GM11168 (cell line): ENCODE results near the gene ARID3A.

Source experiments
- in situ Hi-C: fragments of 300-500 bp; cut with MboI; formaldehyde crosslinking; loops from one replicate; pipeline ENCODE4 v1.12.0; 2022; ENCODE audit warnings: low sequenced_read_pairs; ENCODE audit not compliant: unreplicated experiment

Gene ARID3A

DNA sequence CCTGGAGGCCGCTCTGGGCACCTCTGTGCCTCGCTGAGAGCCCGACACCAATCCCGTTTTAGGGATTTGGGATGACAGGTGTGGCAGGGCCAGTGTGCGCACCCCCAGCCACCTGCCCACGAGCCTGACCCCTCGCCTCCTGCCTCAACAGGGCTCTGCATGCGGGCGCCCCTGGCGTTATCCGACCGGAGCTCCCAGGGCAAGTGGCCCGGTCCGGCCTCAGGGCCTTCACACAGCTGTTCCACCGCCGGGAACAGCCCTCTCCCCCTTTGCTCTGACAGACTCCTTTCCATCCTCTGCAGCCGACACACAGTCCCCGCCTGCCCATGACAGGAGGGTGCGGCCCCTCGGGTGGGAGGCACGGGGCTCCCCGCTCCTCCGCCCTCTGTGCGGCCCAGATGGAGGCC lies 51.2 kb downstream of the ARID3A start:
- in situ Hi-C loops, result no loop called here

DNA sequence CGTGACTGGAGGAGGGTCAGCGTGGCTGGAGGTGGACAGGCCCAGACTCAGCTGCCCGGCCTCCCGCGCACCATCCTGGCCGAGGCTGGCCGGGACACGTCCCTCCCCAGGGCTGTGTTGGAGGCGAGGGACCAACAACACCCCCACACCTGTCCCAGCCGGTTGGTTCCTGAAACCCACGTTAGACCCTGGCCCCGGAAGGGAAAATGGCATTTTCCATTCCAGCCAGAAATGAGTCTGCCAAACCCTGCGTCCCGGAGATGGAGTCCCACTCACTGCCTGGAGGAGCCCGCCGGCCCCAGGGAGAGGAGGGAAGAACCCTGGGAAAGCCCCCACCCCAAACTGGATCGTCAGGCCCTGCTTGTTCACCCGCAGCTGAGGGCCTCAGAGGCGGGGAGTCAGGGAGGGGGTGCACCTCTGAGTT lies 53.5 kb downstream of the ARID3A start:
- in situ Hi-C loops, result no loop called here

DNA sequence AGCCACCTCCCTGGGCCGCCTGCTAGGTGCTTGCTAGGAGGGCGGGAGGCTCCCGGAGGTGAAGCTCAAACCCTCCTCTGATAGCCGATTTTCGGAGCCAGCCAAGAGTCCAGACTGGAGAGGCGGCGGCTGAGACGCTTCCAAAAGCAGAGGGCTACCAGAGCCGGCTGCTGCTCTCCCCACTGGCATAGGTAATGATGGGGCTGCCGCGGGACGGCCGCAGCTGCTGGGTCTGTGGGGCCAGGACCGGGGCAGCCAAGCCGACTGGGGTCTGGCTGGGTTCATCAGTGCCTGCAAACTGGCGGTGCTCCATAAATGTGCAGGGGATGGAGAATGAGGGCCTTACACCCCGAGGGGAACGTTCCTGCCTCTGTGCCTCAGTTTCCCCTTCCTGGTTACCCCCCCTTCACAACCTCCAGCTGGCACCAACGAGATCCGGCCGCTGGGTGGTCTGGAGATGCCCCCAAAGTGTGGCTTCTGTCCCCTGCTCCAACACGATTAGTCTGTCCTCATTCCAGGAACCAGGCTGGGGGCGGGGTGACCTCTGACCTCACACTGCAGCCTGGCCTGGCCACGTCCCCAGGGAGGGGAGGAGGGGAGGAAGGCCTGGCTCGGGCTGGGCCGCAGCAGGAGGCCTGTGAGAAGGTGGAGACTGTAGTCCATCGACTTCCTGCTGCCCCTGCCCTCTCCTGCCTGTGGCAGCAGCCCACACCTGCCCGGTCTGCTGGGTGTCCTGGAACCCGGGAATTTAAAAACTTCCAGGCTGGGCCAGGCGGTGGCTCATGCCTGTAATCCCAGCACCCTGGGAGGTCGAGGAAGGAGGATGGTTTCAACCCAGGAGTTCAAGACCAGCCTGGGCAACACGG lies 54.5 kb downstream of the ARID3A start:
- in situ Hi-C loops, result loop anchor here (5.0 to 10.0 kb wide), 2 partner anchors 58 to 116 kb away; no protein-coding TSS in a partner anchor

DNA sequence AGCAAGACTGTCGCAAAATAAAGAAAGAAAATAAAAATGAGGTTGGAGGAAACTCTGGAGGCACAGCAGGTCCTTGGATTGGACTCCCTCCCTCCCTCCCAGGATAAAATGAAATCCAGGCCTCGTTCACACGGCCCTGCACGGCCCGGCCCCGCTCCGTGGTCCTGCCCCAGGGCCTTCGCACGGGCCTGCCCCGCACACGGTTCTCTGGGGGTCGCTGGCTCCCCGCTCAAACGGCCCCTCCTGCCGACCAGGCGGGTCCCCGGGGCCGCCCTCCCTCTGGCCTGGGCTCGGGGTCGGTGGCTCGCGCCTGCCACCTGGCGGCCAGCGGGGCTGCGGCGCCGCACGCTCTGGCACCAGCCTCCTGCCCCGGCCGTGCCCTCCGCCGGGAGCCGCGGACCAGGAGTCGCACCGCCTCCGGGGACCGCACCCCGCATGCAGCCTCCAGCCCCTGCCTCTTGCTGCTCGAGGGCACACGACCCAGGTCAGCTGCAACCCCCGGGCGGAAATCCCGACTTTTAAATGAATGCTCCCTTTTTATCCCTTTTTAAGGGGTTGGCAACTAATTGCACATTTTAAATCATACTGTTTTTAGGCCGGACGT lies 56.8 kb downstream of the ARID3A start:
- in situ Hi-C loops, result loop anchor here (5.0 to 10.0 kb wide), 2 partner anchors 60 to 118 kb away; no protein-coding TSS in a partner anchor

DNA sequence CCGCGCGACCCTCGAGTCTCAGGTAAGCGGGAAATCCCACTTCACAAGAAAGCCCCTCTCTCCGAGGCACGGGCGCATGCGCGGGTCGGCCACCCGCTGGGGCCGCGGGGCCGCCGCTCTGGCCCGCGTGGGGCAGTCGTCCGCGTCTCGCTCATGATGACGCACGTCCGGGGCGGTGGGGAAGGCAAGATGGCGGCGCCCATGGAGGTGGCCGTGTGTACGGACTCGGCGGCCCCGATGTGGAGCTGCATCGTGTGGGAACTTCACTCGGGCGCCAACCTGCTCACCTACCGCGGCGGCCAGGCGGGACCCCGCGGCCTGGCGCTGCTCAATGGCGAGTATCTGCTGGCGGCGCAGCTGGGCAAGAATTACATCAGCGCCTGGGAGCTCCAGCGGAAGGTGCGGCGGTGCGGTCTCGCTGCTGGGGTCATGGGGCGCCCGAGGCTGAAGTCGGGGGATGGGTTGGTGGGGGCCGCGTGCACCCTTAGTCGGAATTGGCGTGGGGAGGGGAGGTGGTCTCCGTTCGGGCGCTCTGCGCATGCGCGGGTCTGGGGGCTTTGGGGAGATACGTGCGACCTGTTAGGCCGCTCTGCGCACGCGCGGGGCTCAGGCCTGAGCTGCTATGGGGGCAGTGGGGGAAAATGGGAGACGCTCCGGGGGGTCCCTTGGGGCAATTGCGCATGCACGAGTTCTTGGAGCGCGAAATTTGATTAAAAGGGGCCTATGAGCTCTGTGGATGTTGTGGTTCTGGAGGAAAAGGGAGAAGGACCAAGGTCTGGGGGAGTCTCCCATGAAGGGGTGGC lies 58.5 kb downstream of the ARID3A start, which contains the start of gene WDR18:
TSS of gene WDR18 (plus strand) at position 181 of the 803 bp plus-strand sequence. CDS start at position 190, 9 bp downstream.
- in situ Hi-C loops, result loop anchor here (5.0 to 10.0 kb wide), 2 partner anchors 62 to 120 kb away; no protein-coding TSS in a partner anchor

DNA sequence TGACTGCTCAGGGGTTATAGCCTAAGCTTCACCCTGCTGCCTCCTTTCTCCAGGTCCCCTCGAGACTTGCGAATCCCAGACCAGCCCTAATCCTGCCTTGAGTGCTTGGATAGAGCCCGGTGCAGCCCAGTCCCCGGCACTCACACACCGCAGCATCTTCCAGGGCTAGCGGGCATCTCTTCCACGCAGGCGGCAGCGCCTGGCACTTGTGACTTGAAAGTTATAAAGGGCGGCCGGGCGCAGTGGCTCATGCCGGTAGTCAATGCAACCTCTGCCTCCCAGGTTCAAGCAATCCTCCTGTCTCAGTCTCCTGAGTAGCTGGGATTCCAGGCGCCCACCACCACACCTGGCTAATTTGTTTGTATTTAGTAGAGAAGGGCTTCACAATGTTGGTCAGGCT lies 60.2 kb downstream of the ARID3A start:
- in situ Hi-C loops, result loop anchor here (10.0 kb wide), 1 partner anchor 121 kb away; no protein-coding TSS in a partner anchor

DNA sequence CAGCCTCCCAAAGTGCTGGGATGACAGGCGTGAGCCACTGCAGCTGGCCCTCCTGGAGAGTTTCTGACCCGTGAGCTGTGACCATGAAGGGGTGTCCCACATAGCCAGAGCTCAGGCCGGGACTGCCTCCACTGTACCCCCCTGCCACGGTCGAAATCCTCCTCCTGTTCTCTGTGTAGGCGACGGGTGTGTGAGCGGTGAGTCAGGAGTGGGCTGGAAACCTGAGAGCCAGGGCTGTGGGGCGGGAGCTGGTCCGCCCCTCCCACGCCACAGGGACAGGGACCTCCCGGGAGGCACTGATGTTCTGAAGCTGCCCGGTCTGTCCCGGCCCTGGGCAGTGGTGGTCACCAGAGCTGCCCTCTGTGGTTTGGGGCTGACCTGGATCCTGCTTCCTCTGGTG lies 62.2 kb downstream of the ARID3A start:
- in situ Hi-C loops, result loop anchor here (10.0 kb wide), 1 partner anchor 123 kb away; no protein-coding TSS in a partner anchor

DNA sequence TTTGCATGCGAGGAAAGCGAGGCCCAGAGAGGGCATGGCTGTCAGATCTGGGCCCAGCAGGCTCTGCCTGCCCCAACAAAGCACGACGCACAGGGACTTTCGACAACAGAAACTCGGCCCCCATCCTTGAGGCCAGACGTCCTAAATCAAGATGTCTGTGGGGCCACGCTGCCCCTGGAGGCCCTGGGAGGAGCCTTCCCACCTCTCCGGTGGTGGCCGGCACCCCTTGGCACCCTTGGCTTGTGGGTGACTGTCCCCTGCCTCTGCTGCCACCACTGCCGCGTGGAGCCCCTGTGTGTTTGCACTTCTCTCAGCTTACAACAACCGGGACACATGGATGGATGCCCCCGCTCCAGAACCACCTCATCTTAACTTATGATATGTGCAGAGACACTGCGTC lies 62.7 kb downstream of the ARID3A start:
- in situ Hi-C loops, result loop anchor here (10.0 kb wide), 1 partner anchor 124 kb away; no protein-coding TSS in a partner anchor

DNA sequence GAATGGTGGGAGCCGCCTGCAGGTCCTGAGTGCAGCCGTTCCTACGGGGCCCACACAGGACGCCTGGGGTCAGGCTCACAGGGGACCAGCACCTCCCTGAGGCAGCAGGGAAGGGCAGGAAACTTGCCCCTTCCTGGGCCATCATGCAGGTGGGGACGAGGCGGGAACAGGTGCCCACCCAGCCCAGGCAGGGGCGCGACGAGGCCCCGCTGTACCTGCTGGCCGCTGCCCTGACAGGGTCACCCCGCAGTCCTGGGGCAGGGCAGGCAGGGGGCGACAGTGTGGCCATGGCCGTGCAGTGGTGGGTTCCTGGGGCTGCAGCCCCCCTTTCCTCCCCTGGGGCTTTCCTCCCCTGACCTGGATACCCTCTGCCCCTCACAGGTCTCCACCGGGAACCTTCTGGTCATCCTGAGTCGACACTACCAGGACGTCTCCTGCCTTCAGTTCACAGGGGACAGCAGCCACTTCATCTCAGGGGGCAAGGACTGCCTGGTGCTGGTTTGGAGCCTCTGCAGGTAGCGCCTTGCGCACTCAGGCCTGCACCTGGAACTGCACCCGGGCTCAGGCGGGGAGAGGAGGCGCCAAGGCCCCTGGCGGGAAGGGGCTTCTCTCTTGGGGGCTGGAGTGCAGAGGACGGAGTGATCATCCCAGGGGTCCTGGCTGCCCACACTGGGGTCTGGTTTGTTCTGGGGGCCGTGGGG lies 63.7 kb downstream of the ARID3A start:
- in situ Hi-C loops, result loop anchor here (10.0 kb wide), 1 partner anchor 125 kb away; no protein-coding TSS in a partner anchor

DNA sequence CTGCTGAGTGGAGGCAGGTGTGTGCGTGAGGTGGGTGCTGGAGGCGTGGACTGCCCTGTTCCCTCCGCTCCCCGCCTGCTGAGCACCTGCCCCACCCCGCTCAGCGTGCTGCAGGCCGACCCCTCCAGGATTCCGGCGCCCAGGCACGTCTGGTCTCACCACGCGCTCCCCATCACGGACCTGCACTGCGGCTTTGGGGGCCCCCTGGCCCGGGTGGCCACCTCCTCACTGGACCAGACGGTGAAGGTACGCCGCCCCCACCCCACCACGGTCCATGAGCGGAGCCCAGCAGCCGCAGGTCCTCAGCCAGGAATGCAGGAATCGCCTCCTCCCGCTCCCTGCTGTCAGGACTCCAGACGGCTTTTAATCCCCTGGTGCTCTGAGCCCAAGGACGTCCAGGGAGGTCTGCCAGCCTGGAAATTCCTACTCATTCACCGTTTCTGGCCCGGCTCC lies 64.3 kb downstream of the ARID3A start:
- in situ Hi-C loops, result no loop called here

DNA sequence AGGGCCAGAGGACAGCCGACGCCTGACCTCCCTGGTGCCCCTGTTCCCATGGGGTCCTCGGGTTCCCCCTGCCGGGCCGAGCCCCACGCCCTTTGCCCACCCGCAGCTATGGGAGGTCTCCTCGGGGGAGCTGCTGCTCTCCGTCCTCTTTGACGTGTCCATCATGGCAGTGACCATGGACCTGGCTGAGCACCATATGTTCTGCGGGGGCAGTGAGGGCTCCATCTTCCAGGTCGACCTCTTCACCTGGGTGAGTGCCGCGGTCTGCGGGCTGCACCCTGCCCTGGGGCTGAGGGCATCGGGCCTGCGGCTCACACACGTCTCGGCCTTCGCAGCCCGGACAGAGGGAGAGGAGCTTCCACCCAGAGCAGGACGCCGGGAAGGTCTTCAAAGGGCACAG lies 64.9 kb downstream of the ARID3A start:
- in situ Hi-C loops, result no loop called here

DNA sequence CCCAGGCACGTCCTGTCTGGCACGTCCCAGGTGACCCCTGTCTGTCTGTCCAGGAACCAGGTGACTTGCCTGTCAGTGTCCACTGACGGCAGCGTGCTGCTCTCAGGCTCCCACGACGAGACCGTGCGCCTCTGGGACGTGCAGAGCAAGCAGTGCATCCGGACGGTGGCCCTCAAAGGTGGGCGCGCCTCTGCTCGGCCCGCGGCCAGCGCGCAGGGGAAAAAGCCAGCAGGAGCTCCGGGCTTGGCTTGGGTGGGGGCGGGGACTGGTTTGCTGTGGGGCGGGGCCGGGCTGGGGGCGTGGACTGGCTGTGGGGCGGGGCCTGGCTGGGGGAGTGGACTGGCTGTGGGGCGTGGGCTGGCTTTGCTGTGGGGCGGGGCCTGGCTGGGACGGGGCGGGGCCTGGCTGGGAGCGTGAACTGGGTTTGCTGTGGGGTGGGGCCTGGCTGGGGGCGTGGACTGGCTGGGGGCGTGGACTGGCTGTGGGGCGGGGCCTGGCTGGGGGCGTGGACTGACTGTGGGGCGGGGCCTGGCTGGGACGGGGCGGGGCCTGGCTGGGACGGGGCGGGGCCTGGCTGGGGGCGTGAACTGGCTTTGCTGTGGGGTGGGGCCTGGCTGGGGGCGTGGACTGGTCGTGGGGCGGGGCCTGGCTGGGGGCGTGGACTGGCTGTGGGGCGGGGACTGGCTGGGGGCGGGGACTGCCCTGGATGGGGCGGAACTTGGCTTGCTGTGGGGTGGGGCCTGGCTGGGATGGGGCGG lies 65.5 kb downstream of the ARID3A start:
- in situ Hi-C loops, result no loop called here

DNA sequence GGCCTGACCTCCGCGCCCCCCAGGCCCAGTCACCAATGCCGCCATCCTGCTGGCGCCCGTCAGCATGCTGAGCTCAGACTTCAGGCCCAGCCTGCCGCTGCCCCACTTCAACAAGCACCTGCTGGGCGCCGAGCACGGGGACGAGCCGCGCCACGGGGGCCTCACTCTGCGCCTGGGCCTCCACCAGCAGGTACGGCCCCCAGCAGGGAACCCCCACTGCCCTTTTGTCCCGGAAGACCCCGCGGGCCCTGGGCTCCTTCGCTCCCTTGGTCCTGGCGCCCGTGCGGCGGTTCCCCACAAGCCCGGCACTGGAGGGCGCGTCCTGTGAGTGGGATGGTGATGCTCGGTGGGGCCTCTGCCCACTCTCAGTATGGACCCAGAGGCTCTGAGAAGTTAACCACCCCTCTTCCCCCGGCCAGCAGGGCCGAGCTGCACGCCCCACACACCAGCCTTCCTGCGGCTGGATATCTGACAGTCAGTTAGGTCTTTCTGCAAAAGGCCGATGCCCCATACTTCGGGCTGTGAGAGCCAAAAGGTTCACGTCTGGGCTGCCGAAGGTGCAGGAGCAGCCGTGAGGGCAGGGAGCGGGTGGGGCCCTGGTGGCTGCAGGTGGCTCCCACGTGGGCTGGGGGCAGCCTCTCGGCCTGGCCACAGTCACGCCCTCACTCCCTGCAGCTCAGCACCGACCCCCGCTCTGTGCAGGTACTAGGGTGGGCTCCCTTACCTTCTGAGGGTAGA lies 66.3 kb downstream of the ARID3A start:
- in situ Hi-C loops, result no loop called here

DNA sequence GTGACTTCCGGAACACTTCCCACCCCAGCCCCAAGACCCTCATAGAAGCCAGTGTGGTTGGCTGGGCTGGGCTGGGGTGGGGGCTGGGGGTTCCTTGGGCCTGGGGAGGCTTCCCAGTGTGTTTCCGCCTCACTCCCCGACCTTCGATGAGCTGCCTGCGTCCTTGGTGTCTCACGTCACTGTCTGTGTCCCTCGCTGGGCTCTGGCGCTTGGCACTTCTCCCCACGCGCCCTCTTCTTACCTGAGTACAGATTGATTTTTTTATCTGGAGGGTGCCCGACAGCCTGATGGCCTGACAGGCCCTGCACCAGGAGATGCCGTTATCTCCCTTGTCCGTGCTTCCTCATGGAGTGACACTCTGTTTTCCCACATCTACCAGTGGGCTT lies 66.8 kb downstream of the ARID3A start:
- in situ Hi-C loops, result no loop called here

DNA sequence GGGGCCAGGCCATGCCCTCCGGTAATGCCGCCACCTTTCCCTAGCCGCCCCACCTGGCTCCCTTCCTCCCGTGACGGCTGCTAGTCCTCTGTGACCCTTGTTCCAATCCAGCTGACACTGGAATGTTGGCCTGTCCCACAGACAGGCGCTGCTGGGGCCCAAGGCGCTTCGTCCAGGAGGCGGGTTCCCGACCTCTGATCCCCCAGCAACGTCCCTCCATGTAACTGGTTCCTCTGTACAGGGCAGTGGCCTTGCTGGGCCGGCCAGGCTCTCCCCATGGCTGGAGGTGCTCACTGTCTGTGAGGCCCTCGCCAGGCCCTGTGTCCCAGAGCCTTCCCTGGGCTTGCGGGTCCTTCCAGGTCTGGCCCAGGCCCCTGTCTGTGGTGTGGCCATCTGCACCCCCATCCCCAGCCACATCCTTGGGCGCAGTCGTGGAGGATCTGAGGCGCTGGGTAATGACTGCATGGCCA lies 67.6 kb downstream of the ARID3A start:
- in situ Hi-C loops, result no loop called here

DNA sequence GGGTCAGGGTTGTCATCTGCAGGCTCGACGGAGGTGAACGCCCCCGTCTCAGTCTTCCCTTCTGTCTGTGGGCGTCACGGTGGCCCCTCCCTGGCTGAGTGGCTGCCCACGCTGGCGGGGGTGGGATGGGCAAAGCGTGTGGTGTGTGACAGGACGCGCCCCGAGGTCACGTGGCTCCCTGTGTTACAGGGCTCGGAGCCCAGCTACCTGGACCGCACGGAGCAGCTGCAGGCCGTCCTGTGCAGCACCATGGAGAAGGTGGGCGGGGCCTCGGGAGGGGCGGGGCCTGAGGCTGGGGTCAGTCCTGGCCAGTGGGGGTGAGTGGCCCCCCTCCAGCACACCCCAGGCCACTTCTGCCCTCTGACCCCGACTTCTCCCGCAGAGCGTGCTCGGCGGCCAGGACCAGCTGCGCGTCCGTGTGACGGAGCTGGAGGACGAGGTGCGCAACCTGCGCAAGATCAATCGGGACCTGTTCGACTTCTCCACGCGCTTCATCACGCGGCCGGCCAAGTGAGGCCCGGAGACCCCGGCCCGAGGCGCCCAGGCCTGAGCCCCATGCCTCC lies 68.1 kb downstream of the ARID3A start:
- in situ Hi-C loops, result no loop called here

DNA sequence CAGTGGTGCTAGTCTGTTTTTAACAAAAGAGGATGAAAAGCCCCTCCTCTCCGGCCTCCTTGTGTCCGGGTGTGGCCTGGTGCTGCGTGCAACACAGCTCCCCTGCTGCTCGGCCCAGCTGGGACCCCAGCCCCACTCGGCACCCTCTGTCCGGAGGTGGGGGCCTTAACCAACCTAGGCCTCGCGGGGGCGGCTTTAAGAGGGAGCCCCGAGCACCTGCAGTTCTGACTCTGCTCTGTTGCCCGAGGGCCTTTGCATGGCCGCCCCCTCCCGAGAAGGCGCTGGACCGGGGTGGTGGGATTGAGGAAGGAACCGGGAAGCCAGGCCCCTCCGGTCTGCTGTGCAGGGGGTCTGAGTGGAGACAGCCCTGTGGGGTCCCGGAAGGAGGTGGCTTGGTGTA lies 68.7 kb downstream of the ARID3A start:
- in situ Hi-C loops, result no loop called here
